Stimulated activated CD4-positive, alpha-beta T cell treated with anti-CD3 and anti-CD28 coated beads, Interleukin-4, amount 100 ng/mL, for 4 hours (primary cell): ENCODE results near the gene TUBGCP6.
"Not testable (repeated sequence)": the region's sequence is repeated elsewhere in the genome, so short reads cannot be mapped to it uniquely, and the experiment has no call there.

Experiments
- DNase-seq, 2 experiments: peaks; one replicate each; pipeline ENCODE4 v3.0.0-alpha.2; 2020

The TUBGCP6 gene

DNA sequence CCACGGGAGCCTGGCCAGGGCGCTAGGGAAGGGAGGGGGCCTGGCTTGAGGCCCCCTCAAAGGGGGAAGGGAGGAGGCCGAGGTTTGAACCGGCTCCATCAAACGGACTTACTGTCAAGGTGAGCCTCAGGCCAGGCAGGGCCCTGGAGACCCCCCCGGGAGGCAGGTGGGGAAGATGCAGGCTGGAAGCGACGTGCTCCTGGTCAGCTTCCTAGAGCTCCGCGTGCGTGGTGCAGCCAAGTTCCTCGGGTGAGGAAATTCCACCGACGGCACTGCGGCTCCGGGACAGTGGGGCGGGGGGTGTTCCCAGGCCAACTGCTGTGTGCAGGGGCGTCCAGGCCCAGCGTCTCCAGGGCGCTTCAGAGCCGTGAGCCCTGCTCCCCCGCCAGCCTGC lies 66.4 kb downstream of the TUBGCP6 start:
- DNase-seq: no peak

DNA sequence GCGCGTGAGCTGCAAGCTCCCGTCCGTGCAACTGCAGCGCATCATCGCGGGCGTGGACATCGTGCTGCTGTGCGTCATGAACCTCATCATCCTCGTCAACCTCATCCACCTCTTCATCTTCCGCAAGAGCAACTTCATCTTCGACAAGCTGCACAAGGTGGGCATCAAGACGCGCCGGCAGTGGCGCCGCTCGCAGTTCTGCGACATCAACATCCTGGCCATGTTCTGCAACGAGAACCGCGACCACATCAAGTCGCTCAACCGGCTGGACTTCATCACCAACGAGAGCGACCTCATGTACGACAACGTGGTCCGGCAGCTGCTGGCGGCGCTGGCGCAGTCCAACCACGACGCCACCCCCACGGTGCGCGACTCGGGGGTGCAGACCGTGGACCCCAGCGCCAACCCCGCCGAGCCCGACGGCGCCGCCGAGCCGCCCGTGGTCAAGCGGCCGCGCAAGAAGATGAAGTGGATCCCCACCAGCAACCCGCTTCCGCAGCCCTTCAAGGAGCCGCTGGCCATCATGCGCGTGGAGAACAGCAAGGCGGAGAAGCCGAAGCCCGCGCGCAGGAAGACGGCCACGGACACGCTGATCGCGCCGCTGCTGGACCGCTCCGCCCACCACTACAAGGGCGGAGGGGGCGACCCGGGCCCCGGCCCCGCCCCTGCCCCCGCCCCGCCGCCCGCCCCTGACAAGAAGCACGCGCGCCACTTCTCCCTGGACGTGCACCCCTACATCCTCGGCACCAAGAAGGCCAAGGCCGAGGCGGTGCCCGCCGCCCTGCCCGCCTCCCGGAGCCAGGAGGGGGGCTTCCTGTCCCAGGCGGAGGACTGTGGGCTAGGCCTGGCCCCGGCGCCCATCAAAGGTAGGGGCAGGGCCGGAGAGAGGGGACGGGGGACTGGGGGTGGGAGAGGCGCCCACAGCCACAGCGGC lies 67.0 kb downstream of the TUBGCP6 start:
- DNase-seq: no peak

DNA sequence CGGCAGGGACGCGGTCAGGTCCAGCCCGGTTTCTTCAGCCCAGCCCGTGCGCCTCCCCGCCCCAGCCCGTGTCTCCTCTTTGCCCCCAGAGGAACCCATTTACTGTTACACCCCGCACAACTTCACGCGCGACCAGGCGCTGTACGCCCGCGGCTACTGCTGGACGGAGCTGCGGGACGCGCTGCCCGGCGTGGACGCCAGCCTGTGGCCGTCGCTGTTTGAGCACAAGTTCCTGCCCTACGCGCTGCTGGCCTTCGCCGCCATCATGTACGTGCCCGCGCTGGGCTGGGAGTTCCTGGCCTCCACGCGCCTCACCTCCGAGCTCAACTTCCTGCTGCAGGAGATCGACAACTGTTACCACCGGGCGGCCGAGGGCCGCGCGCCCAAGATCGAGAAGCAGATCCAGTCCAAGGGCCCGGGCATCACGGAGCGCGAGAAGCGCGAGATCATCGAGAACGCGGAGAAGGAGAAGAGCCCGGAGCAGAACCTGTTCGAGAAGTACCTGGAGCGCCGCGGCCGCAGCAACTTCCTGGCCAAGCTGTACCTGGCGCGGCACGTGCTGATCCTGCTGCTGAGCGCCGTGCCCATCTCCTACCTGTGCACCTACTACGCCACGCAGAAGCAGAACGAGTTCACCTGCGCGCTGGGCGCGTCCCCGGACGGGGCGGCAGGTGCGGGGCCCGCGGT lies 67.8 kb downstream of the TUBGCP6 start:
- no peak for DNase-seq

DNA sequence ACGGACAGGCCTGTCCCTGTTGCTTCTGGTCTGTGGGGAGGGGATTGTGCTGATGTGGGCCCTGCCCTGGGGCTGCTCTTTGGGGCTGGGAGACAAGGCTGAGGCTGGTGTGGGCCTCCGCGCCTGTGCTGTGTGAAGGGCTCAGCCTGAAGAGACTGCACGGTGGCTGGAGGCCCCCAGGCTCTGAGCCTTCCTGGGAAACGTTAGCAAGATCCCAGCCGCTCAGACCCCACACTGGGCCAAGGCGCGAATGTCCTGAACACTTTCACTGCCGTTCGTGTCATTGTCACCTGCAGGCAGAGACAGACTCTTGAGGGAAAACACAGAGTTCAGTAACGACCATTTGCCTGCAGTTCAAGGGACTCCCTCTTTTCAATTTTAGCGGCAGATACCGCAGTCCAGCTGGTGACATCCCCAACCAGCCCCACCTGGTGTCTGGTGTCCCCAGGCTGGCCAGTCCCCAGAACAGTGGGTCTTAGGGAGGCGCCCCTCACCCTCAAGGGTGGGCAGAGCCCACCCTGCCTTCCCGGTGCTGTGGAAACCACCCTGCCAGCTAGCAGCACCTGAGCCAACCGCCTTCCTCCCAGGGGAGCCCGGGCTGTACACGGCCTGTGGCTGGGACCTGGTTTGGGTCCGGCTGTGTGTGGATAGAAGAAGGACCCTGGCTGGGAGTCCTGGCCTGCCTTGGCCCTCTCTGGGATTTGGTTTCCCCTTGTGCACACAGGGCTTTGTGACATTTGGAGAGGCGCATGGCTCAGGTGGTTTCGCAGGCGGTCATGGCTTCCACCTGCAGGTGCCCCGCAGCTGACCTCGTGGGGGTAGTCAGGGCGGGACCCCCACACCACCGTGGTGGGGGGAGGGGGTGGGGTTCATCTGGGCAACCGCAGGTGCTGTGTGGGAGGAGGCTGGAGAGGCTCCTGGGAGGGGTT lies 68.6 kb downstream of the TUBGCP6 start:
- no peak for DNase-seq

DNA sequence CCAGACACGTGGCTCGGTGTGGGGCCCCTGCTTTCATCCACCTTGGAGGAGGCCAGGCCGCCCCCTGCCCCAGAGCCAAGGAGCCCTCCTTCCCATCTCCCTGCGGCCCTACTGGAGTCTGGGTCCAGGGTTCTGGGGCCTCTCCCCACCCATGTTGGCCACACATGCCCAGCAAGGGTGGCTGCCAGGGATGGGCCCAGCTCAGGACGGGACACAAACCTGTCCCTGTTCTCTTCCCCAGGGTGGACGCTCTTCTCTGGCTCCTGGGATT lies 69.7 kb downstream of the TUBGCP6 start:
- no peak for DNase-seq

DNA sequence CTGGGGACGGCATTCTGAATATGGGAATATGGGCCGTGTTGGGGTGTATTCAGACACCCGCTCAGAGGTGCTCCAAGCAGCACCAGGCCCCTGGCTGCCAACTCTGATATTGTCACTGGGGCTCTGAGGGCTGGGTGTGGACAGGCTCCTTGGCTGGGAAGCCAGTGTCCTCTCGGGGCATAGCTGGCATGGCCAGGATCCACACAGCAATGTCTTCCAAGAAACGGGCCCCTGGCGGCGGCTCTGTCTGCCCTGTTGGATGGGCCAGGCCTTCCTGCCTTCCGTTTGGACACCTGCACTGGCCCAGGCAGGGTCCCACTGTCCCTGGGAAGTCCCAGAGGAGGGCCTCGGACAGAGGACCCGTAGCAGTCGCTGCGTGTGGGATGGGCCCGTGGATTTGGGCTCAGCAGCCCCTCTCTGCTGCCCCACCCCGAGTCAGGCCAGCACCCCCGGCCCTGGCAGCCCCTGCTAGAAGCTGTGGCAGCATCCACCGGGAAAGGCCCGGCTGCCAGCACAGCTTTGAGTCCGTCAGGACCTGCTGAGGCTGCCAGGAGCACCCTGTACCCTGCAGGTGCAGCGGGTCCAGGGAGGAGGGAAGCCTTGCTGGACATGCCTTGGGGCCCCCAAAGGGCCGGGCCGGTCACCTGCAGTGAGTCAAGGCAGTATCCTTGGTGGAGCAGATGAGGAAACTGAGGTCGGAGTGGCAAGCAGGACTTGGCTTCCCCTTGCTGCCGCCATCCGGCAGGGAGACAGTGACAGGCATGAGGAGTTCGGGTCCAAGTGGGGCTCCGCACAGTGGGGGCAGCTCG lies 70.2 kb downstream of the TUBGCP6 start:
- no peak for DNase-seq

DNA sequence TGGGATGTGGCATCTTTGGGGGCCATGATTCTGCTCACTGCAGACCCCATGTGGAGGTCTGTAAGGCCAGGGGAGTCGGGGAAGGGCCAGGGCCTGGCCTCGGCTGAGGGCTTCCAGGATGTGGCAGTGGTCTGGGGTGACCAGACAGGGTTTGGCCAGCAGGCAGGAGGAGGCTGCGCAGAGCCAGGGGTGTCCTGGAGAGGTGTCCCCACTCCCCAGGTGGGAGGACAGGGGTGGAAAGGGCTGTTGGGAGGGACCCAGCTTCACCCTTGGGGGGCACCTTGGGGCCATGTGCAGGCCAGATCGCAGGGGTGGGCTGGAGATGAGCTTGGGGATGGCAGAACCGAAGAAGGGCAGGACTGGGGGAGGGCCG lies 70.9 kb downstream of the TUBGCP6 start:
- no peak for DNase-seq

DNA sequence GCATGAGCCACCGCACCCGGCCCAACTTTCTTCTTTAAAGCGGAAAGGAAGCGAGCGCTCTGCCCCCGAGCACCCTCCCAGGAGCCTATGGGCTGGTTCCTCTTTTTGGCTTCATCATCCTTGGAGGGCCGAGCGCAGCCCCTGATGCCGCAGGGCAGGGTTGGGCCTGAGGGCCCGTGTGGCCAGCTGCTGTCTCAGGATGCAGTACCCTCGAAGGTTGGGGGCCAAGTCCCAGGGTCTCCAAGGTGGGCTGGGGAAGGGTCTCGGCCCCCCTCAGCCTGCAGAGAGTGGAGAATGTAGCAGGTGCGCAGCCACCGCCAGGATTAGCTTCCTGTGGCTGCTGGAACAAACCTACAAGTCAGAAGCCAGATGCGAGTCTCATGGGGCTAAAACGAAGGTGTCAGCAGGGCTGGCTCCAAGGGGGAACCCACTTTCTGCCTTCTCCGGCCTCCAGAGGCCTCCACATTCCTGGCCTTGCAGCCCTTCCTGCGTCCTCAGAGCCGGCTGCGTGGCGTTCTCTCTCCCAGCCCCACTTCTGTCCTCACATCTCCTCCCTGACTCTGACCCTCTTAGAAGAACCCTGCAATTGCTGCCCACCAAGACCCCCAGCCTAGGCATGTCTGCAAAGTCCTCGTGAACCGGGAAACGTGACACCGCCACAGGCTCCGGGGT lies 71.4 kb downstream of the TUBGCP6 start:
- DNase-seq: no peak

DNA sequence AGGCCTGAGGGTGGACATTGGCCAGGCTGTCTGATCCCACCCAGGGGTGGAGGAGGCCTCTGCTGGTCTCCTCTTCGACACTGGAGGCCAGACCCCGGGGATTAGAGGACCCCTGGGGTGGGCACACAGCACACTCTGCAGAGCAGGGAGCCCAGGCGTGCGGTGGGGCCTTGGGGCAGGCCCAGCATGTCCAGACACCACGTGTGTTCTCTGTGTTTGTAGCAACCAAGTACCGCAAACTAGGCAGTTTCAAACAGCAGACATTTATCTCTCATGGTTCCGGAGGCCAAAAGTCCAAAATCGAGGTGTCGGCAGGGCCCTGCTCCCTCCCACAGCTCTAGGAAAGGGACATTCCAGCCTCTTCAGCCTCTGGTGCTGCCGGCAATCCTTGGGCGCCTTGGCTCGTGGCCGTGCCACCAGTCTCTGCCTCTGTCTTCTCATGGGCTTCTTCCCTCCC lies 72.8 kb downstream of the TUBGCP6 start:
- DNase-seq: no peak

DNA sequence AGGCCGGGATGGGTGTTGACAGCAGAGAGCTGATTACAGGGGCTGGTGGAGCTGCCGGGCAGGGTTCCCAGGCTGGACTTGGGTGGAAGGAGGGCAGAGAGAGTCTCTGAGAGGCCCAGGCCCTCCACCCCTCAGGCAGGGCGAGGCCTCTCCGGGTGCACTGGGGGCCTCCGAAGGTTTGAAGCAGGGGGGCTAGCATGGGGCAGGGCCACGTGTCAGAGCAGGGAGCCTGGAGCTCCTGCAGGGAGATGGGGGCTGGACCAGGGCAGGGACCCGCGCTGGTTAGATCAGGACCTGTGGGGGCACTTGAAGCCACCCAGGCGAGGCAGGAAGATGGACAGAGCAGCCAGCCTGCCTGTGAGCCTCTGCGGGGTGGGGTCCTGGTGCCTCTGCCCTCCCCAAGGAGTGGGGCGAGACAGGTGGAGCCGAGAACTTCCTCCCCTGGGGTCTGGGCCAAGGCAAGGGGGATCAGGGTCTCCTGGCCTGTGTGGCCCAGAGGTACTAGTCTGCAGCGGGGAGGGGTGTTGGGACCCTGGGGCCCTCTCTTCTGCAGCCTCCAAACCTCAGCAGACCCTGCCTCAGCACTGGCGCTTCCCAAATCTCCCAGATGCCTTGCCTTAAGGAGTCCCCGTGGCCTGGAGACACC lies 73.4 kb downstream of the TUBGCP6 start:
- DNase-seq: no peak

DNA sequence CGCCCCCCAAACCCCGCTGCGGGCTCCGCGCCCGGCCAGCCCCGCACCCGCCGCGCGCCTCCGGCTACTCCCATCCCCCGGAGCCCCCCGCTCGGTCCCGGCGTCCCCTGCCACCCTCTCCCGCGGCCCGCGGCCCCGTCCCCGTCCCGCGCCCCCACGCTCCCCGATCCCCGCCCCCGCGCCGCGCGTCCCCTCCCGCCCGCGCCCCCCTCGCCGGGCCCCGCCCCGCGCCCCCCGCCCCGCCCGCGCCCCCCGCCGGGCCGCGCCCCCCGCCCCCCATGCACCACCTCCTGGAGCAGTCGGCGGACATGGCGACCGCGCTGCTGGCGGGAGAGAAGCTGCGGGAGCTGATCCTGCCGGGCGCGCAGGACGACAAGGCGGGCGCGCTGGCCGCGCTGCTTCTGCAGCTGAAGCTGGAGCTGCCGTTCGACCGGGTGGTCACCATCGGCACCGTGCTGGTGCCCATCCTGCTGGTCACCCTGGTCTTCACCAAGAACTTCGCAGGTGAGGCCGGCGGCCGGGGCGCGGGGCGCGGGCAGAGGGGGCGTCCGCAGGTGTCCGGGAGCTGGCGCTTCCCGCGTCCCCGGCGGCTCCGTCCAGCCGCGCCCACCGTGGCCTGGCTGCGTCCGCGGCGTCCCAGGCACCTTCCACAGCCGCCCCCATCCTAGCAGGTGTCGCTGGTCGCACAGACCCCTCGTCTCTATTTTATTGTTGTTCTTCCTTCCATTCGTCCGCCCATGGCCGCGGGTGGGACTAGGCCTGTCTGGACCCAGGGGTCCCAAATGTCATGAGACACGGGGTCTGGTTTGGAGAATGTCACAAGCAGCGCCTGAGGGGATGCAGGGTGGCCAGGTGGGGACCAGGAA lies 74.1 kb downstream of the TUBGCP6 start, which contains the start of gene PANX2:
Gene PANX2 (plus strand): TSS at position 279 of the 866 bp plus-strand sequence. CDS start 0 bp downstream, at position 279.
- no peak for DNase-seq

DNA sequence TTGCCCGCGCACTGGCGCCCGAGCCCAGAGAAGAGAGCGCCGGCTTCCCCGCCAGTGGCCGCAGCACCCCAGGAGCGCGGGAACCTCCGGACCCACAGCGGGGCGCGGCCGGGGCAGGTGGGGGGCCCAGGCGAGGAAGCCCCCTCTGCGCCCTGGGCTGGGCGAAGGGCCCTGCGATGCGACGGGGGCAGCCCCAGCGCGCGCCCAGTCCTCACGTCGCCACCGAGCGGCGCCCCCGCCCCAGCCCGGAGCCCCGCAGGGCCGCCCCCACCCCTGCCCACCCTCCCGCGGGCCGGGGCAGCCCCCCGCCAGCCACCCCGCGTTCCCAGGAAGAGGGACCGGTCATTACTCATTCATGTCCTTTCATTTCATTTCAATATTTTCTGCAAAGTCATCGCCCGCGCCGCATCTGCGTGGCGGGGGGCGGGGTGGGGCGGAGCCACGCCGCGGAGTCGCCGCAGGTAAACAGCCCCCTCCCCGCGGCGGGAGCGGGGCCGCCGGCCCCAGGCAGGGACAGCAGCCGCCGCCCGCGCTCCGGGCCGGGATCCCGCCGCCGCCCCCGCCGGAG lies 75.0 kb downstream of the TUBGCP6 start:
- peak; percentile 69 for DNase-seq

DNA sequence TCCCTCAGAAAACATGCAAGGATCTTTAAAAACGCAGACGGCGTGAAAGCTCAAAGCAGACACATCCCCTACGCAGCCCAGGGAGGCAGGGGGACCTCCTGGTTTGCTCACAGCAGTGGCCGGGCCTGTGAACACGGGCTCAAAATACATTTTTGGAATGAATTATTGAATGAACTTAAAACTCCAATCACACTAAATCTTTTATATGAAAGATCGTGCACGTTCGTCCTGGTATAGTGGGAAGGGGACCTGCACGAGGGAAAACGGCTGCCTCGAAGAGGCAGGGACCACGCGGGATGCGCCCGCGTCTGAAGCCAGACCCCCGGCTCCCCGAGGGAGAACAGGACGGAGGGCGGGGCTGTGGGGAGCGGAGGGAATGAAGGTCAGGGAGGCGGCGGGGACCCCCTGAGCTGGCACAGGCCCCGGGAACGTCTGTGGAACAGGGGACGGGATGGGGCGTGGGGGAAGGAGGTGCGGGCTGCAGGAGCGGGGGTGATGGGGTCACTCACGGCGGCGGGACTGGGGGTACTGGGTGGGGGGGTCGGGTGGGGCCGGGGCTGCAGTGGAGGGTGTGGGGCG lies 75.6 kb downstream of the TUBGCP6 start:
- DNase-seq: no peak

DNA sequence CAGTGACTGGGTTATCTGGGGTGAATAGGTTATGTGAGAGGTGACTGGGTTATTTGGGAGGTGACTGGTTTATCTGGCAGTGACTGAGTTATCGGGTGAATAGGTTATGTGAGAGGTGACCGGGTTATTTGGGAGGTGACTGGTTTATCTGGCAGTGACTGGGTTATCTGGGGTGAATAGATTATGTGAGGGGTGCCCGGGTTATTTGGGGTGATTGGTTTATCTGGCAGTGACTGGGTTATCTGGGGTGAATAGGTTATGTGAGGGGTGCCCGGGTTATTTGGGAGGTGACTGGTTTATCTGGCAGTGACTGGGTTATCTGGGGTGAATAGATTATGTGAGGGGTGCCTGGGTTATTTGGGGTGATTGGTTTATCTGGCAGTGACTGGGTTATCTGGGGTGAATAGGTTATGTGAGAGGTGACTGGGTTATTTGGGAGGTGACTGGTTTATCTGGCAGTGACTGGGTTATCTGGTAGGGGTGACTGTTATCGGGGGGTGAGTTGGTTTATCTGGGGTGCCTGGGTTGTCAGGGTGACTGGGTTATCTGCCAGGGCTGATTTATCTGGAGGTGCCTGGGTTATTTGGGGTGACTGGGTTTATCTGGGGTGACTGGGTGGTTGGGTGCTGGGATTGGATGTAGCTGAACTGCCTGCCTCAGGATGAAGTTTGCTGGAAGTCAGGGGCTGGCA lies 76.2 kb downstream of the TUBGCP6 start:
- DNase-seq: not testable (repeated sequence)

DNA sequence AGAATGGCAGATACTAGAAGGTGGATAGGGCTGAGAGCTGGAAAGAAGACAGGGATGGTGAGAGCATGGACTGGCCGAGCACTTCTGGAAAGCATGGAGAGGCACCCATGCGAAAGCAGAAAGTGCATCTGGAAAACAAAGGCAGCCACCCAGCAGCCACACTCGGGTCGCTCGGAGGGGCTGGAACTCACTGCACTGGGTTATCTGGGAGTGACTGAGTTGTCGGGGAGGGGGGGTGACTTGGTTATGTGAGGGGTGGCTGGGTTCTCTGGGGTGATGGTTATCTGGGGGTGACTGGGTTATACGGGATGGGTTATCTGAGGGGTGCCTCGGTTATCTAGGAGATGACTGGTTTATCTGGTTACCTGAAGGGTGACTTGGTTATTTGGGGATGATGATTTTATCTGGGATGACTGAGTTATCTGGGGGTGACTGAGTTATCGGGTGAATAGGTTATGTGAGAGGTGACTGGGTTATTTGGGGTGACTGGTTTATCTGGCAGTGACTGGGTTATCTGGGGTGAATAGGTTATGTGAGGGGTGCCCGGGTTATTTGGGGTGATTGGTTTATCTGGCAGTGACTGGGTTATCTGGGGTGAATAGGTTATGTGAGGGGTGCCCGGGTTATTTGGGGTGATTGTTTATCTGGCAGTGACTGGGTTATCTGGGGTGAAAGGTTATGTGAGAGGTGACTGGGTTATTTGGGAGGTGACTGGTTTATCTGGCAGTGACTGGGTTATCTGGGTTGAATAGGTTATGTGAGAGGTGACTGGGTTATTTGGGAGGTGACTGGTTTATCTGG lies 76.9 kb downstream of the TUBGCP6 start:
- DNase-seq: no peak
